Upper lobe of left lung (tissue), 4 donors: Measurements from ENCODE around the gene TUFT1.

Experiments
- EP300 ChIP-seq, 4 donors: sonication (generic); formaldehyde crosslinking; IDR thresholded peaks; one replicate each; pipeline ENCODE4 v1.5.1; 2017; ENCODE audit warnings: antibody characterized with exemption in 4 of 4, control low read depth in 2 of 4
- POLR2A ChIP-seq, 4 donors: fragments of 450-650 bp; IDR thresholded peaks; one replicate each; pipeline ENCODE4 v1.5.1; 2016 to 2017; ENCODE audit warnings: antibody characterized with exemption in 4 of 4, mild to moderate bottlenecking in 2 of 4
- POLR2AphosphoS5 ChIP-seq, 2 donors: sonication (generic); formaldehyde crosslinking; IDR thresholded peaks; one replicate each; pipeline ENCODE4 v1.5.1; 2017; ENCODE audit warnings: antibody characterized with exemption in 2 of 2
- TF ChIP-seq, protein P1 (sequence below), 6 experiments: fragments of 450-650 bp in 4 of 6; fragments of 200-600 bp in 2 of 6; sonication (generic) in 2 of 6; IDR thresholded peaks; one replicate each; pipeline ENCODE4 v1.5.1; 2016 to 2019; ENCODE audit warnings: antibody characterized with exemption in 6 of 6

GRCh38 chr1:151584780-151585179 lies 44.7 kb downstream of the TUFT1 start:
- TF ChIP-seq POLR2A (IDR thresholded peaks at IDR 0.05) (no peak), POLR2AphosphoS5 (IDR thresholded peaks at IDR 0.05) (no peak), EP300 (IDR thresholded peaks at IDR 0.05) (no peak)
- TF ChIP-seq, protein P1, sequence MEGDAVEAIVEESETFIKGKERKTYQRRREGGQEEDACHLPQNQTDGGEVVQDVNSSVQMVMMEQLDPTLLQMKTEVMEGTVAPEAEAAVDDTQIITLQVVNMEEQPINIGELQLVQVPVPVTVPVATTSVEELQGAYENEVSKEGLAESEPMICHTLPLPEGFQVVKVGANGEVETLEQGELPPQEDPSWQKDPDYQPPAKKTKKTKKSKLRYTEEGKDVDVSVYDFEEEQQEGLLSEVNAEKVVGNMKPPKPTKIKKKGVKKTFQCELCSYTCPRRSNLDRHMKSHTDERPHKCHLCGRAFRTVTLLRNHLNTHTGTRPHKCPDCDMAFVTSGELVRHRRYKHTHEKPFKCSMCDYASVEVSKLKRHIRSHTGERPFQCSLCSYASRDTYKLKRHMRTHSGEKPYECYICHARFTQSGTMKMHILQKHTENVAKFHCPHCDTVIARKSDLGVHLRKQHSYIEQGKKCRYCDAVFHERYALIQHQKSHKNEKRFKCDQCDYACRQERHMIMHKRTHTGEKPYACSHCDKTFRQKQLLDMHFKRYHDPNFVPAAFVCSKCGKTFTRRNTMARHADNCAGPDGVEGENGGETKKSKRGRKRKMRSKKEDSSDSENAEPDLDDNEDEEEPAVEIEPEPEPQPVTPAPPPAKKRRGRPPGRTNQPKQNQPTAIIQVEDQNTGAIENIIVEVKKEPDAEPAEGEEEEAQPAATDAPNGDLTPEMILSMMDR (IDR thresholded peaks at IDR 0.05): no peak
